Activated CD8-positive, alpha-beta T cell treated with anti-CD3 and anti-CD28 coated beads, Interleukin-2, amount 10 ng/mL, durations not matched to agents 7 days and 5 days (primary cell): ENCODE results near the gene CLCN1. TPM values are rescaled to one million over a fixed set of nuclear protein-coding genes. Genes with fewer than 3 reads are reported as not detected.
A peak's percentile ranks its signal among the peaks of the same experiment; 100 is the strongest.
"Not testable (repeated sequence)": the region's sequence is repeated elsewhere in the genome, so short reads cannot be mapped to it uniquely, and the experiment has no call there.

ENCODE experiments used
- ATAC-seq: fragments of 150-1000 bp; cut with Tn5 transposase; one replicate; pipeline ENCODE4 v1.10.0; 2021; ENCODE audit warnings: moderate library complexity
- CTCF ChIA-PET: fragments of 350-600 bp; sonication (Branson Sonifier 250); formaldehyde crosslinking; loops from one replicate; lab custom pipeline; 2021; ENCODE audit warnings: antibody characterized with exemption; lab: Charles Lee
- POLR2A ChIA-PET: fragments of 350-600 bp; sonication (Branson Sonifier 250); formaldehyde crosslinking; loops from one replicate; lab custom pipeline; 2021; ENCODE audit warnings: antibody characterized with exemption; lab: Charles Lee
- DNase-seq: peaks from one replicate; pipeline ENCODE4 v3.0.0-alpha.2; 2020
- H3K27ac Mint-ChIP-seq: one replicate; pipeline ENCODE4 v1.8.0; 2021; ENCODE audit warnings: mild to moderate bottlenecking, mixed read lengths
- H3K27me3 Mint-ChIP-seq: one replicate; pipeline ENCODE4 v1.8.0; 2021; ENCODE audit warnings: low read depth, mixed read lengths
- H3K36me3 Mint-ChIP-seq: one replicate; pipeline ENCODE4 v1.8.0; 2021; ENCODE audit warnings: low read depth, mixed read lengths
- H3K4me1 Mint-ChIP-seq: one replicate; pipeline ENCODE4 v1.8.0; 2021; ENCODE audit warnings: low read depth, mixed read lengths
- H3K4me3 Mint-ChIP-seq: one replicate; pipeline ENCODE4 v1.8.0; 2021; ENCODE audit warnings: mild to moderate bottlenecking, mixed read lengths
- H3K9me3 Mint-ChIP-seq: one replicate; pipeline ENCODE4 v1.8.0; 2022; ENCODE audit warnings: mixed read lengths; ENCODE audit not compliant: insufficient read depth
- total RNA-seq, 2 experiments: library from RNA; stranded (reverse); gene quantifications; one replicate each; pipeline ENCODE4 v1.2.3, GENCODE V29; 2021

CLCN1 gene
- total RNA-seq, 2 experiments from 2014 or later, result 0.13 TPM; not detected in 1

DNA sequence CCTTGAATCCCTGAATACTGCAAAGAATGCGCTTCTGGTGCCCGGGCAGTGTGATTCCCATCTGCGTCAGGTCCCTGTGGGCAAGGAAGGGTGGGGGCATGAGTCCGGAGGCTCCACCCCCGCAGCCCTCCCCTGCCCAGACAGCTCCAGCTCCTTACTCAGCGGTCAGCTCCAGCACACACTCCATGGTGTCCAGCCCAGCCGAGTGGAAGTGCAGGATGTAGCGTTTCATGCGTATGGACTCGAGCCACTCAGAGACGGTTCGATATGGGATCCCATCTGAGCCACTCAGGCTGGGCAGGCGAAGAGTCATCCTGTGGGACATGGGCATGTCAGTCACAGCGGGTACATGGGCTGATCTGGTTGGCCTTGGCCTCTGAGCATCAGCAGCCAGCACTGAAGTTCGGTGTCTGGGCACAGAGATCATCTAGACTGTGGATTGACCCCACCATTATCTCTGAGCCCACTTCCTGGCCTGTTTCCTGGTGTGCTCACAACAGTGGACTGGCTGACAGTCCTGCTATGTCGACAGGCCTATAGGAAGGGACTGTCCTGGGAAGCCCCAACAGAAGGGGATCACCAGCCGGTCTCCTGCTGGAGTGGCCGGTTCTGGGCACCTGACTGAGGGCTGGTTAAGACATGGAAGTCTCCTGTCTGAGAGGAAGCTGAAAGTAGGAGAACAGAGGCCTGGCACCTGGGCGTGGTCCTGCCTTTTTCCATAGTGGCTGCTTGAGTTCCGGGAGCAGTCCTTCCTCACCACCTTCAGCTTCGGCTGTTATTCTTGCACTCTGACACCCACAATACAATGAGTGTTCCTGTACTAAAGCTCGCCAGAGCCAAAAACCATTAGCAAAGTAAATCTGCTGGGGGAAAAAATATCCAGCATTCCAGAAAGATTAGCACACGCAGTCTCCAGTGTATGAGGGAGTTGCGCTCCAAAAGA, 75.8 kb downstream of the CLCN1 start:
- DNase-seq, result no peak
- Mint-ChIP-seq H3K4me3 (no peak overlapping the region), H3K4me1 (peaks cover 37% of the 10 kb centered on the region), H3K27ac (no peak overlapping the region), H3K9me3 (no peaks in the 10 kb centered on the region), H3K27me3 (no peaks in the 10 kb centered on the region), H3K36me3 (peaks cover 56% of the 10 kb centered on the region)
- ATAC-seq, result no peak
- ChIA-PET CTCF (interaction anchor here (1.0 to 1.7 kb wide), 4 partner anchors 12 to 17 kb away, joined by 3 to 7 read pairs (median 4); no protein-coding TSS in a partner anchor), POLR2A (interaction anchor here (0.6 to 3.2 kb wide), 2 partner anchors 7 to 128 kb away, joined by 3 to 9 read pairs; partner anchors contain the start of gene GSTK1)

- not testable (repeated sequence) for DNase-seq, H3K27ac Mint-ChIP-seq, H3K4me3 Mint-ChIP-seq, ATAC-seq, H3K27me3 Mint-ChIP-seq, H3K9me3 Mint-ChIP-seq
- POLR2A ChIA-PET, result interaction anchor here (0.6 to 3.2 kb wide), 3 partner anchors 8 to 129 kb away, joined by 3 to 9 read pairs (median 3); partner anchors contain the start of gene GSTK1
- Mint-ChIP-seq H3K4me1 (peaks cover 37% of the 10 kb centered on the region), H3K36me3 (peaks cover 57% of the 10 kb centered on the region)
- CTCF ChIA-PET, result interaction anchor here (1.0 to 1.7 kb wide), 3 partner anchors 13 to 23 kb away, joined by 3 to 7 read pairs (median 3); no protein-coding TSS in a partner anchor
Measured at GRCh38 chr7:143392427-143392826, 76.5 kb downstream of the CLCN1 start.

DNA sequence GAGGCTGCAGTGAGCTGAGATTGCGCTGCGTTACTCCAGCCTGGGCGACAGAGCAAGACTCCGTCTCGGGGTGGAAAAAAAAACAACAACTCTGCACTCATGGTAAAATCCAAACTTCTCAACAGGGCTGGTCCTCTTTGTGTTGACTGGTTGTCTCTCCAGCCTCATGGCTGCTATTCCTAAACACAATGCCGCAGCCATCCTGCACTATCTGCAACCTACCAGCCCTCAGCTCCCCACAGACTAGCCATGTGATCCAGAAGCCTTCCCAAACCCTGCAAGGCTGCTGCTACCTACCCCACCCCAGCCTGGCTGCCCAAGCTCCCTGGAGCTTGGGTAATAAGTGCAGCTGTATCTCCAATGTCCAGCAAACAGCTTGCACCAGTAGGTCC, 77.0 kb downstream of the CLCN1 start:
- H3K36me3 Mint-ChIP-seq, result peaks cover 59% of the 10 kb centered on the region
- DNase-seq (no peak), ATAC-seq (no peak)
- no peak overlapping the region for H3K4me3 Mint-ChIP-seq
- no peaks in the 10 kb centered on the region for H3K9me3 Mint-ChIP-seq
- CTCF ChIA-PET, result interaction anchor here (1.0 to 1.7 kb wide), 2 partner anchors 13 to 23 kb away, joined by 3 to 7 read pairs; no protein-coding TSS in a partner anchor
- H3K27me3 Mint-ChIP-seq, result no peaks in the 10 kb centered on the region
- peaks cover 34% of the 10 kb centered on the region for H3K4me1 Mint-ChIP-seq
- POLR2A ChIA-PET, result interaction anchor here (1.6 to 3.2 kb wide), 2 partner anchors 9 to 14 kb away, joined by 3 to 9 read pairs; no protein-coding TSS in a partner anchor
- H3K27ac Mint-ChIP-seq, result peak overlapping the region; percentile 34

DNA sequence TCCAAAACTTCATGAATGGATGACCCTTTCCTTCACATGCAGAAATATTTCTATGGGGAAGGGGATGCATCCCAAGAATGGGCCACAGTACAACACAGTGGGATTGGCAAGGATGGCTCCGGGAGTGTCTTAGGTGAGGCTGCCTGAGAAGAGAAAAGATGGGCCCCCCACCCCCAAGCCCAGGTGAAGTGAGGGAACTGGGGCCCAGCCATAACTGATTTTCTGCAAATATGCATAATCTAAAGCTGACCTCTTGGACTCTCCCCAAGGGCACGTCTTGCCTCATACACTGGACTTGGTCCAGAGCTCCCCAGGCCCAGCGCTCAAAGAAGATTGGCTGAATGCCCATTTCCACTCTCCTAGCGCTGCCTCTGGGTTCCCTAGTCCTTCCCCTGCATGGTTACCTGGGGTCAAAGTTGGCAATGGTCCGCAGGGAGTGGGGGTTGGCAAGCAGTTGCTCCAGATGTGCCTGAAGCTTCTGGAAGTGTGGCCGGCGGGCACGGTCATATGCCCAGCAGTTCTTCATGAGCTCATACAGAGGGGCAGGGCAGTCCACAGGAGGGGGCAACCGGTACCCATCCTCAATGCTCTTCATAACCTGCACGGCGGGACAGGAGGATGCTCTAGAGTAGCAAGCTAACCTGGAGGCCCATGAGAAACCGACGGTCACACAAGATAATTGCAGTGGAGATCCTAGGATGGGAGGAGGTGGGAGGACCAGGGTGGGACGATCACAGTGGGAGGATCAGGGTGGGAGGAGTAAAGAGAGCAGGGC, 77.5 kb downstream of the CLCN1 start:
- ChIA-PET CTCF (interaction anchor here (1.0 to 1.7 kb wide), 2 partner anchors 14 to 22 kb away, joined by 3 to 7 read pairs; no protein-coding TSS in a partner anchor), POLR2A (interaction anchor here (1.6 to 3.2 kb wide), 2 partner anchors 9 to 14 kb away, joined by 3 to 9 read pairs; no protein-coding TSS in a partner anchor)

DNA sequence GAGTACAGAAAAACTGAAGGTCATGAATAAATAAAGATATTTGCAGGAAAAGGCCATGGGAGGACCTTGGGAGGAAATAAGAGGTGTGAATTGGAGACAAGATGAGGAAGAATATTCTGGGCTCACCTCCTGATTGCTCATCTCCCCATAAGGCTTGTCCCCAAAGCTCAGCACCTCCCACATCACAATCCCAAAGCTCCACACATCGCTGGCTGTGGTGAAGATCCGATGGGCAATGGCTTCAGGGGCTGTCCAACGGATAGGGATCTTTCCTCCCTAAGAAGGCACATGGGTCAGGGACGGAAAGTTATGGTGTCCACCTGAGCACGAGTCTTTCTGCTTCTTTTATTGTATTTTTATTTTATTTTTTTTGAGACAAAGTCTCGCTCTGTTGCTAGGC, 78.2 kb downstream of the CLCN1 start:
- peaks cover 54% of the 10 kb centered on the region for H3K36me3 Mint-ChIP-seq
- DNase-seq (no peak), ATAC-seq (no peak)
- H3K4me1 Mint-ChIP-seq, result peaks cover 33% of the 10 kb centered on the region
- H3K4me3 Mint-ChIP-seq, result no peak overlapping the region
- CTCF ChIA-PET, result no interaction called here
- POLR2A ChIA-PET, result interaction anchor here (1.6 to 3.2 kb wide), 2 partner anchors 10 to 13 kb away, joined by 3 to 9 read pairs; no protein-coding TSS in a partner anchor
- H3K9me3 Mint-ChIP-seq, result no peaks in the 10 kb centered on the region
- H3K27me3 Mint-ChIP-seq, result no peaks in the 10 kb centered on the region
- H3K27ac Mint-ChIP-seq, result no peak overlapping the region

More for the DNA sequence above, 77.5 kb downstream of the CLCN1 start:
- peak overlapping the region; percentile 34 for H3K27ac Mint-ChIP-seq
- H3K9me3 Mint-ChIP-seq, result no peaks in the 10 kb centered on the region
- peaks cover 57% of the 10 kb centered on the region for H3K36me3 Mint-ChIP-seq
- ATAC-seq (no peak), DNase-seq (no peak)
- no peaks in the 10 kb centered on the region for H3K27me3 Mint-ChIP-seq
- peaks cover 33% of the 10 kb centered on the region for H3K4me1 Mint-ChIP-seq
- no peak overlapping the region for H3K4me3 Mint-ChIP-seq

- Mint-ChIP-seq H3K27ac (peak overlapping the region; percentile 1), H3K36me3 (peaks cover 47% of the 10 kb centered on the region), H3K4me1 (peaks cover 26% of the 10 kb centered on the region), H3K27me3 (no peaks in the 10 kb centered on the region), H3K4me3 (no peak overlapping the region), H3K9me3 (no peaks in the 10 kb centered on the region)
- DNase-seq (no peak), ATAC-seq (no peak)
- CTCF ChIA-PET, result no interaction called here
- POLR2A ChIA-PET, result interaction anchor here (3.2 kb wide), 1 partner anchor 10 kb away, joined by 9 read pairs; no protein-coding TSS in a partner anchor
Measured at GRCh38 chr7:143394777-143395176, 78.9 kb downstream of the CLCN1 start.

DNA sequence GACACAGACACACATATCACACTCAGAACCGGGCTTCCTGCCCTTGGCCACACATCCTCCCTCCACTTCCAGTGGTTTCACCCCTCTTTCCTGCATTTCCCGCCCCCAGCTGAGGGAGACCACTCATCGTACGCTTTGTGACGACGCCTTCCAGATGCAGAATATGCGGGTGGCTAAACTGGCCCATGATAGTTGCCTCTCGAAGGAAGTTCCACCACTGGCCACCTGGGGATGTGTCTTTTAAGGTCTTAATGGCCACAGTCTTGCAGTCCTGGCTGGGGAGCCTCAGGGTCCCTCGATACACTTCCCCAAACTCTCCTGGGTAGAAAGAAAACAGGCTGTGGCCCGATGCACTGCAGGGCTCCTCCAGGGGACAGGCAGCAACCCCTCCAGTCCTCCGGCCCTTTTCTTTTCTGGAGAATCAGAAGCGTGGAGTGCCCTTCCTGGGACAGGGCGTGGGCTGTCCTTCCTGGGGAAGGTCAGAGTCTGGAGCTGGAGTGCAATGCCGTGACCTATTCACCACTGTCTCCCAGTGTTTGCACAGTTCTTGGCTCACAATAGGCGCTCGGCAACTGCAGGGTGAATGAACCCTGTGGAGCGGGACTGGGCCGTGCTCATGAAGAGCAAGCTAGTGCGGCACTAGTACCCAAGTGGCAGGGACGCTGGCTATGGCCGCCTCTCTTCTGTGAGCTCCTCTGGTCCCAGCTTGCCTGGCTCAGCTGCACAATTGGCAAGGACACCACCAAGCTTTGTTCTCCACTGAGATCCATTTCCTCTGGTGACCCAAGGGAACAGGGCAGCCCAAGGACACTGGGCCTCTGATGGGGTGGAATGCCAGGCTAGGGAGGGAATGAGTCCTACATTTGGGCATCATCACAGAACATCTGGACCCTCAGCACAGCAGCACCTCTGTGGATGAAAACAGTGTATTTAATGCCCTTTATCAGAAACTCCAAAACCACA, 79.6 kb downstream of the CLCN1 start:
- no peak overlapping the region for H3K4me3 Mint-ChIP-seq
- peaks cover 20% of the 10 kb centered on the region for H3K4me1 Mint-ChIP-seq
- ChIA-PET CTCF (interaction anchor here (1.2 kb wide), 1 partner anchor 11 kb away, joined by 3 read pairs; no protein-coding TSS in a partner anchor), POLR2A (interaction anchor here (3.2 kb wide), 1 partner anchor 11 kb away, joined by 9 read pairs; no protein-coding TSS in a partner anchor)
- ATAC-seq (no peak), DNase-seq (no peak)
- H3K27me3 Mint-ChIP-seq, result no peaks in the 10 kb centered on the region
- H3K9me3 Mint-ChIP-seq, result no peaks in the 10 kb centered on the region
- H3K27ac Mint-ChIP-seq, result peak overlapping the region; percentile 1
- H3K36me3 Mint-ChIP-seq, result peaks cover 40% of the 10 kb centered on the region

DNA sequence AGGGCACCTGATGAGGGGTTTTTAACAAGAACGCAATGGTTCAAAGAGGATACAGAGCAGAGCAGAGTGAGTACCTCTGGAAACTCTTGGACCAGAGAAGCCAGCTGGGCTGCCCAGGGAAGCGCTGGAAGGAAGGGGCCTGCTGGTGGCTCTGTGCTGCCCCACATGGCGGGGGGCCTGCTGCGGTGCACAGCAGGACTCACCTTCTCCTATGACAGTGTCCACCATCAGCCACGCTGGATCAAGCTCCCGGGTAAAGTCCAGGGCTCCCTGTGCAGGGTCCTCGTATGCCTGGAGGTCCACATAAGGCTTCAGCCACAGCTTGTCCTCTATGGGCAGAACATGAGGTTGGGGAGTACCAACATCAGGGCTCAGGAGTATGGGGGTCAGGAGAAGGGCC, 80.3 kb downstream of the CLCN1 start:
- H3K4me3 Mint-ChIP-seq, result no peak overlapping the region
- H3K36me3 Mint-ChIP-seq, result peaks cover 35% of the 10 kb centered on the region
- H3K9me3 Mint-ChIP-seq, result no peaks in the 10 kb centered on the region
- ATAC-seq (no peak), DNase-seq (no peak)
- POLR2A ChIA-PET, result interaction anchor here (0.8 kb wide), 2 partner anchors 8 to 10 kb away, joined by 3 to 7 read pairs; no protein-coding TSS in a partner anchor
- CTCF ChIA-PET, result interaction anchor here (0.7 to 1.4 kb wide), 3 partner anchors 11 to 20 kb away, joined by 3 to 6 read pairs (median 3); no protein-coding TSS in a partner anchor
- peaks cover 18% of the 10 kb centered on the region for H3K4me1 Mint-ChIP-seq
- no peaks in the 10 kb centered on the region for H3K27me3 Mint-ChIP-seq
- no peak overlapping the region for H3K27ac Mint-ChIP-seq

- DNase-seq (no peak), ATAC-seq (no peak)
- Mint-ChIP-seq H3K27me3 (no peaks in the 10 kb centered on the region), H3K4me3 (no peak overlapping the region), H3K36me3 (peaks cover 29% of the 10 kb centered on the region), H3K27ac (no peak overlapping the region), H3K9me3 (no peaks in the 10 kb centered on the region), H3K4me1 (peaks cover 14% of the 10 kb centered on the region)
- CTCF ChIA-PET, result interaction anchor here (0.7 to 1.4 kb wide), 3 partner anchors 10 to 20 kb away, joined by 3 to 6 read pairs (median 3); no protein-coding TSS in a partner anchor
- POLR2A ChIA-PET, result interaction anchor here (0.8 to 1.0 kb wide), 3 partner anchors 8 to 9 kb away, joined by 3 to 7 read pairs (median 3); no protein-coding TSS in a partner anchor
Measured at GRCh38 chr7:143396625-143397556, 81.0 kb downstream of the CLCN1 start.
